Measurements from ENCODE around the gene USP48. TPM values are rescaled to one million over a fixed set of nuclear protein-coding genes. Genes with fewer than 3 reads are reported as not detected.
"Not testable (repeated sequence)": the region's sequence is repeated elsewhere in the genome, so short reads cannot be mapped to it uniquely, and the experiment has no call there.

The USP48 gene
- total RNA-seq, 4 donors from 2014 or later: 23.1 to 92.5 (median 64.4) TPM

GRCh38 chr1:21633141-21633755, 149.7 kb downstream of the USP48 start:
- Histone ChIP-seq H3K27ac (no peak overlapping the region), H3K27me3 (no peaks in the 10 kb centered on the region), H3K4me3 (no peak overlapping the region), H3K9me3 (no peaks in the 10 kb centered on the region), H3K4me1 (no peaks in the 10 kb centered on the region), H3K36me3 (no peaks in the 10 kb centered on the region)
- no peak for TF ChIP-seq CTCF (IDR thresholded peaks at IDR 0.05)
- no peak for TF ChIP-seq POLR2A (IDR thresholded peaks at IDR 0.05)
- intact Hi-C loops (cut with DNase I; ENCODE audit: low total_unique reads): no loop called here
- no peak for DNase-seq

- Histone ChIP-seq H3K36me3 (no peaks in the 10 kb centered on the region), H3K9me3 (no peaks in the 10 kb centered on the region), H3K27me3 (no peaks in the 10 kb centered on the region), H3K4me3 (no peak overlapping the region), H3K27ac (no peak overlapping the region), H3K4me1 (no peaks in the 10 kb centered on the region)
- TF ChIP-seq POLR2A (IDR thresholded peaks at IDR 0.05): no peak
- no peak for TF ChIP-seq CTCF (IDR thresholded peaks at IDR 0.05)
- intact Hi-C loops (cut with DNase I; ENCODE audit: low total_unique reads): no loop called here
- no peak for DNase-seq
These were observed 150.7 kb downstream of the USP48 start for GRCh38 chr1:21631944-21632887.

- H3K4me3 ChIP-seq; H3K36me3 ChIP-seq; H3K4me1 ChIP-seq; H3K27ac ChIP-seq; DNase-seq; intact Hi-C loops (cut with DNase I; ENCODE audit: low total_unique reads); H3K9me3 ChIP-seq; H3K27me3 ChIP-seq: not testable (repeated sequence)
These were observed 151.4 kb downstream of the USP48 start for GRCh38 chr1:21631590-21631943.

- intact Hi-C loops (cut with DNase I; ENCODE audit: low total_unique reads): no loop called here
- Histone ChIP-seq H3K9me3 (no peaks in the 10 kb centered on the region), H3K4me1 (no peaks in the 10 kb centered on the region), H3K36me3 (no peaks in the 10 kb centered on the region), H3K27me3 (no peaks in the 10 kb centered on the region), H3K4me3 (no peak overlapping the region), H3K27ac (no peak overlapping the region)
- DNase-seq: no peak
- no peak for TF ChIP-seq POLR2A (IDR thresholded peaks at IDR 0.05)
- no peak for TF ChIP-seq CTCF (IDR thresholded peaks at IDR 0.05)
These were observed 152.2 kb downstream of the USP48 start for GRCh38 chr1:21630571-21631343.

GRCh38 chr1:21629971-21630370, 153.0 kb downstream of the USP48 start:
- H3K36me3 ChIP-seq: no peaks in the 10 kb centered on the region
- H3K27ac ChIP-seq: no peak overlapping the region
- H3K27me3 ChIP-seq: no peaks in the 10 kb centered on the region
- no peaks in the 10 kb centered on the region for H3K9me3 ChIP-seq
- TF ChIP-seq POLR2A (IDR thresholded peaks at IDR 0.05) (no peak), CTCF (IDR thresholded peaks at IDR 0.05) (no peak)
- intact Hi-C loops (cut with DNase I; ENCODE audit: low total_unique reads): no loop called here
- no peak for DNase-seq
- no peaks in the 10 kb centered on the region for H3K4me1 ChIP-seq
- no peak overlapping the region for H3K4me3 ChIP-seq
